22Rv1 (cell line): ENCODE data around the gene WFDC8.

Experiments used
- CTCF ChIP-seq: fragments of 450-650 bp; IDR thresholded peaks from 2 replicates; pipeline ENCODE4 v1.5.1; 2017; ENCODE audit warnings: mild to moderate bottlenecking
- ZFX ChIP-seq: fragments of 450-650 bp; IDR thresholded peaks from 2 replicates; pipeline ENCODE4 v1.6.1; 2017; ENCODE audit warnings: antibody characterized with exemption, borderline replicate concordance

DNA sequence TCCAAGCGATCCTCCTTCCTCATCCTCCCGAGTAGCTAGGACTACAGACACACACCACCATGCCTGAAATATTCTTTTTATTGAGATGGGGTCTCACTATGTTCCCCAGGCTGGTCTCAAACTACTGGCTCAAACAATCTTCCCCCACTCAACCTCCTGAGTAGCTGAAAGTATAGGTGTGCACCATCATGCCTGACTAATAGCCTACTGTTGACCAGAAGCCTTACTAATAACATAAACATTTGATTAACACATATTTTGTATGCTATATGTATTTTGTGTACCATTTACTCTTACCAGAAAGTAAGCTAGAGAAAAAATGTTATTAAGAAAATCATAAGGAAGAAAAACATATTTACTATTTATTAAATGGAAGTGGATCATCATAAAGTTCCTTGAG is 38.5 kb upstream of the WFDC8 start:
- no peak for TF ChIP-seq CTCF
- TF ChIP-seq ZFX = no peak
